GM18511 (cell line): Measurements from ENCODE around the gene SUN2.

ENCODE experiments used
- ATAC-seq: cut with Tn5 transposase; IDR thresholded peaks from one replicate; pipeline ENCODE4 v1.9.1; 2021; ENCODE audit warnings: mild to moderate bottlenecking, moderate library complexity; ENCODE audit not compliant: unreplicated experiment

Gene SUN2

GRCh38 chr22:38699784-38700183 is 56.0 kb downstream of the SUN2 start:
- no peak for ATAC-seq

- ATAC-seq = no peak
These were observed 56.7 kb downstream of the SUN2 start for GRCh38 chr22:38699143-38699542.

GRCh38 chr22:38698407-38699094 is 57.2 kb downstream of the SUN2 start:
- ATAC-seq = no peak

GRCh38 chr22:38697425-38698089 is 58.2 kb downstream of the SUN2 start:
- no peak for ATAC-seq

GRCh38 chr22:38696606-38697424 is 59.0 kb downstream of the SUN2 start:
- no peak for ATAC-seq

GRCh38 chr22:38694940-38695339 is 60.9 kb downstream of the SUN2 start:
- no peak for ATAC-seq

- ATAC-seq = no peak
These were observed 61.7 kb downstream of the SUN2 start for GRCh38 chr22:38694049-38694448.

- no peak for ATAC-seq
These were observed 66.1 kb downstream of the SUN2 start for GRCh38 chr22:38689651-38690050.

GRCh38 chr22:38685761-38686160 is 70.0 kb downstream of the SUN2 start:
- ATAC-seq = no peak

GRCh38 chr22:38684895-38685294 is 70.9 kb downstream of the SUN2 start:
- no peak for ATAC-seq
